MM.1S (cell line): ENCODE measurements around the gene EMC1.
"Not testable (repeated sequence)": the region's sequence is repeated elsewhere in the genome, so short reads cannot be mapped to it uniquely, and the experiment has no call there.

Source experiments
- DNase-seq: peaks from one replicate; pipeline ENCODE4 v3.0.0-alpha.2; 2015
- H2AFZ ChIP-seq: fragments of 300-600 bp; sonication (generic); 2 replicates; pipeline ENCODE4 v1.6.0; 2016; ENCODE audit warnings: antibody characterized with exemption, low read length
- H3F3A ChIP-seq: fragments of 300-600 bp; sonication (generic); 2 replicates; pipeline ENCODE4 v1.6.1; 2016; ENCODE audit warnings: mild to moderate bottlenecking, antibody characterized with exemption, low read length, moderate library complexity, mixed read lengths; ENCODE audit not compliant: insufficient read depth
- H3K27ac ChIP-seq: fragments of 300-600 bp; sonication (generic); 2 replicates; pipeline ENCODE4 v1.5.1; 2016; ENCODE audit warnings: mild to moderate bottlenecking, low read length
- H3K27me3 ChIP-seq: fragments of 300-600 bp; sonication (generic); replicated peaks from 2 replicates; pipeline ENCODE4 v1.6.0; 2016; ENCODE audit warnings: low read length; ENCODE audit not compliant: insufficient read depth
- H3K36me3 ChIP-seq: fragments of 300-600 bp; sonication (generic); replicated peaks from 2 replicates; pipeline ENCODE4 v1.6.1; 2016; ENCODE audit warnings: mild to moderate bottlenecking, low read length, mixed read lengths; ENCODE audit not compliant: insufficient read depth
- H3K4me1 ChIP-seq: fragments of 300-600 bp; sonication (generic); 2 replicates; pipeline ENCODE4 v1.6.1; 2016; ENCODE audit warnings: low read length, mixed read lengths
- H3K4me2 ChIP-seq: fragments of 300-600 bp; sonication (generic); 2 replicates; pipeline ENCODE4 v1.6.0; 2016; ENCODE audit warnings: low read depth, low read length
- H3K4me3 ChIP-seq: fragments of 300-600 bp; sonication (generic); 2 replicates; pipeline ENCODE4 v1.5.1; 2016; ENCODE audit warnings: low read length, mixed read lengths
- H3K79me2 ChIP-seq: fragments of 300-600 bp; sonication (generic); 2 replicates; pipeline ENCODE4 v1.6.1; 2016; ENCODE audit warnings: mixed run types, low read length, mixed read lengths
- H3K9ac ChIP-seq: fragments of 300-600 bp; sonication (generic); 2 replicates; pipeline ENCODE4 v1.6.1; 2016; ENCODE audit warnings: low read length, mixed read lengths
- H3K9me2 ChIP-seq: fragments of 300-600 bp; sonication (generic); replicated peaks from 2 replicates; pipeline ENCODE4 v1.6.1; 2016; ENCODE audit warnings: mild to moderate bottlenecking, low read length, mixed read lengths; ENCODE audit not compliant: insufficient read depth
- H3K9me3 ChIP-seq: fragments of 300-600 bp; sonication (generic); replicated peaks from 2 replicates; pipeline ENCODE4 v1.6.1; 2016; ENCODE audit warnings: mild to moderate bottlenecking, low read length, mixed read lengths; ENCODE audit not compliant: insufficient read depth
- H4K20me1 ChIP-seq: fragments of 300-600 bp; sonication (generic); 2 replicates; pipeline ENCODE4 v1.6.1; 2016; ENCODE audit warnings: mild to moderate bottlenecking, low read length, moderate library complexity, mixed read lengths; ENCODE audit not compliant: insufficient read depth
- EZH2 ChIP-seq: fragments of 300-600 bp; sonication (generic); optimal IDR thresholded peaks from 2 replicates; pipeline ENCODE3; 2017; ENCODE audit warnings: low read depth, mild to moderate bottlenecking, antibody characterized with exemption, low read length, mixed read lengths
- EZH2phosphoT487 ChIP-seq: fragments of 300-600 bp; sonication (generic); IDR thresholded peaks from 2 replicates; pipeline ENCODE4 v1.6.1; 2018; ENCODE audit warnings: antibody characterized with exemption, low read length
- TF ChIP-seq, protein P1 (sequence below): fragments of 300-600 bp; sonication (generic); IDR thresholded peaks from 2 replicates; pipeline ENCODE4 v1.5.1; 2016; ENCODE audit warnings: antibody characterized with exemption, low read length, mixed read lengths

The EMC1 gene

DNA sequence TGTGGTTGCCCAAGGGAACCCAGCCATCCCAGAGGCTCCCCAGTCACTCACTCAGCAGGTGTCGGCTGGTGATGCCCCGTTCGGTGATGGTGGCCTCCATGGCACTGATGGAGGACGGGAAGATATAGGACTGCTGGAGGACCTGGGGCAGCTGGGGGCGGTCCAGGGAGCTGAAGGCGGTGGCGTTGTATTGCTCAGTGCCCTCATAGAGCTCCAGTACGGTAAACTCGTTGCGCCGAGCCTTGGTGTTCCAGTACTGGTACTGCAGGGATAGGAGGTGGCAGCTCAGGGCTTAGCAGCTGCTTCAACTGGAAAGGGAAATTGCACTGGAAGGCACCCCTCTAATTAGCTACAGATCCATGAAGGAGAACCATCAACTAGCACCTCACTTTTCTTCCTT is 28.8 kb downstream of the EMC1 start:
- H4K20me1 ChIP-seq = no peaks in the 10 kb centered on the region
- H3K4me1 ChIP-seq = no peaks in the 10 kb centered on the region
- peaks cover 14% of the 10 kb centered on the region for H3K36me3 ChIP-seq

DNA sequence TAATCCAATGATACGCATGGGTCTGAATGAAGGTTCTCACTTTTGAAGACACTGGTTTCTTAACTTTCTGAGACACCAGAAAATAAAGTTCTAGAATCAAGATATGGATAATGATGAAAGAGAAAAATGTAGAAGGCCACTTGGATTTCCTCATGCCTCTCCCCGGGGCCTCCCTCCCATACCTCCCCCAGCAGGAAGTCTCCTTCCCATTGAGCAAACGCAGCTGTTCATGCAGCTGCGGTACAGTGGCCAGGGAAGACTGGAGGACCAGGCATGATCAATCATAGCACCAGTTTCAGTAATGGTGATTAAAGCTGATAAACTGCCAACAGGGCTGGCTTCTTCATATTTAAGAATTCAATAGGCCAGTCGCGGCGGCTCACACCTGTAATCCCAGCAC is 30.3 kb downstream of the EMC1 start:
- Histone ChIP-seq H2AFZ (no peak overlapping the region), H3K9me3 (no peaks in the 10 kb centered on the region), H3K4me2 (no peak overlapping the region), H3K9ac (no peak overlapping the region), H3K4me1 (no peaks in the 10 kb centered on the region), H3K79me2 (peaks cover 19% of the 10 kb centered on the region), H3K36me3 (peaks cover 12% of the 10 kb centered on the region), H3K27me3 (no peaks in the 10 kb centered on the region), H3F3A (no peaks in the 10 kb centered on the region), H3K4me3 (no peak overlapping the region), H4K20me1 (no peaks in the 10 kb centered on the region), H3K9me2 (no peaks in the 10 kb centered on the region), H3K27ac (no peak overlapping the region)
- no peak for TF ChIP-seq EZH2phosphoT487
- TF ChIP-seq EZH2 = no peak
- TF ChIP-seq, protein P1, sequence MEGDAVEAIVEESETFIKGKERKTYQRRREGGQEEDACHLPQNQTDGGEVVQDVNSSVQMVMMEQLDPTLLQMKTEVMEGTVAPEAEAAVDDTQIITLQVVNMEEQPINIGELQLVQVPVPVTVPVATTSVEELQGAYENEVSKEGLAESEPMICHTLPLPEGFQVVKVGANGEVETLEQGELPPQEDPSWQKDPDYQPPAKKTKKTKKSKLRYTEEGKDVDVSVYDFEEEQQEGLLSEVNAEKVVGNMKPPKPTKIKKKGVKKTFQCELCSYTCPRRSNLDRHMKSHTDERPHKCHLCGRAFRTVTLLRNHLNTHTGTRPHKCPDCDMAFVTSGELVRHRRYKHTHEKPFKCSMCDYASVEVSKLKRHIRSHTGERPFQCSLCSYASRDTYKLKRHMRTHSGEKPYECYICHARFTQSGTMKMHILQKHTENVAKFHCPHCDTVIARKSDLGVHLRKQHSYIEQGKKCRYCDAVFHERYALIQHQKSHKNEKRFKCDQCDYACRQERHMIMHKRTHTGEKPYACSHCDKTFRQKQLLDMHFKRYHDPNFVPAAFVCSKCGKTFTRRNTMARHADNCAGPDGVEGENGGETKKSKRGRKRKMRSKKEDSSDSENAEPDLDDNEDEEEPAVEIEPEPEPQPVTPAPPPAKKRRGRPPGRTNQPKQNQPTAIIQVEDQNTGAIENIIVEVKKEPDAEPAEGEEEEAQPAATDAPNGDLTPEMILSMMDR = no peak
- no peak for DNase-seq

More for the DNA sequence above, 28.8 kb downstream of the EMC1 start:
- Histone ChIP-seq H3K9me3 (no peaks in the 10 kb centered on the region), H3F3A (no peaks in the 10 kb centered on the region), H3K4me3 (no peak overlapping the region), H3K27ac (no peak overlapping the region), H2AFZ (no peak overlapping the region), H3K4me2 (no peak overlapping the region), H3K27me3 (no peaks in the 10 kb centered on the region), H3K9ac (no peak overlapping the region), H3K79me2 (peaks cover 9% of the 10 kb centered on the region), H3K9me2 (no peaks in the 10 kb centered on the region)
- no peak for DNase-seq
- TF ChIP-seq EZH2 (no peak), EZH2phosphoT487 (no peak)
- TF ChIP-seq, protein P1 = no peak

DNA sequence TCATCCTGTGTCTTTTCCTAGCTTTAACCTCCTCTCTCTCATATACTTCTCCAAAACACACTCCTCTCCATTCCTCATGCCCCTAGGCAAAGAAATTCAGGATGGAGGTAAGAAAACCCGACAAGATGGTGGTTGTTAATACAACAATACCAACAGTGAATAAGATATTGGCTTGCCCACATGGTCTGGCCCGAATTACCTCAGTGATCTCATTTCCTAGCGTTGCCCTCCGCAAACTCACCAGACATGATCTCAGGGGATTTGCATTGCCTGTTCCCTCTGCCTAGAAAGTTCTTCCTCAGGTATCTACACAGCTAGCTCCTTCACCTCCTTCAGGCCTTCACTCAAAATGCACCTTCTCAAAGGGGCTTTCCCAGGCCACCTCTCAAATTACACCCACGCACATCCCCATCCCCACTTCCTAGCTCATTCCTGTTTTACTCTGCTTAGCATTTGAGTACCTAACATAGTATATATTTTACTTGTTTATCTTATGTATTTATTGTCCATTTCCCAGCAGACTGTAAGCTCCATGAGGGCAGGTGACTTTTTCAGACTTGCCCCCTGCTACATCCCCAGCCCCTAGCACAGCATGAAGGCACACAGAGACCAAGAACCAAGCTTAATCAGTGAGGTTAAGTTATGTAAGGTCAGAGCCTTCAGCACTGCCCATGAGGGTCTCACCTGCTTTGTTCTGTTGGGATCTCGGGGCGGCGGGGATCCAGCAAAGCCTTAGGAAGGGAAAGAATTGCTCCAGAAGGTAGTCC is 31.1 kb downstream of the EMC1 start:
- Histone ChIP-seq H3K36me3 (peaks cover 9% of the 10 kb centered on the region; the same call in 1 of the 2 replicates), H3K4me2 (no peak overlapping the region), H4K20me1 (no peaks in the 10 kb centered on the region), H3K79me2 (peaks cover 24% of the 10 kb centered on the region), H3K4me3 (no peak overlapping the region), H3F3A (no peaks in the 10 kb centered on the region), H3K9me2 (no peaks in the 10 kb centered on the region), H3K9me3 (no peaks in the 10 kb centered on the region), H3K27me3 (no peaks in the 10 kb centered on the region), H3K27ac (no peak overlapping the region), H3K9ac (no peak overlapping the region), H2AFZ (no peak overlapping the region), H3K4me1 (no peaks in the 10 kb centered on the region)
- DNase-seq = no peak
- no peak for TF ChIP-seq EZH2

DNA sequence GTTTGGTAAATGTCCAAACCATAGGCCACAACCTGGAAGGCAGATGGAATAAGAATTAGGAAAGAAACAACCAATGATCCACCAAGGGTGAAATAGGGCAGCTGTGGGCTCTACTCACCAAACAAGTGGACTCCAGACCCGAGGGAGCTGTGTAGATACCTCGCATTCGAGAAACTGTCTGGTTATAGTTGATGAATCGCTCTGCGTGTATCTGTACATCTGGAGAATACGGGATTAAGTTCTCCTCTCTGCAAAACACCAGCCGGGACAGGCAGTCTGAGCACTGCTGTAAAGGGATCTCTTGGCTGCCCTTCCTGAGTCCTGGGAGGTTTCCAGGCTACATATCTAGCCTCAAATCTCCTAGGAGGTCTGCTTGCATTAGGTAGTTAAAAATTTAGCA is 31.9 kb downstream of the EMC1 start:
- no peak for DNase-seq
- Histone ChIP-seq H3K9me2 (no peaks in the 10 kb centered on the region), H4K20me1 (no peaks in the 10 kb centered on the region), H3F3A (no peaks in the 10 kb centered on the region), H3K9ac (no peak overlapping the region), H3K4me2 (no peak overlapping the region), H3K9me3 (no peaks in the 10 kb centered on the region), H3K27ac (no peak overlapping the region), H2AFZ (no peak overlapping the region), H3K27me3 (no peaks in the 10 kb centered on the region), H3K4me1 (no peaks in the 10 kb centered on the region), H3K36me3 (peaks cover 9% of the 10 kb centered on the region; the same call in 1 of the 2 replicates), H3K79me2 (peaks cover 32% of the 10 kb centered on the region), H3K4me3 (no peak overlapping the region)
- TF ChIP-seq EZH2phosphoT487 (no peak), EZH2 (no peak)
- TF ChIP-seq, protein P1 = no peak

DNA sequence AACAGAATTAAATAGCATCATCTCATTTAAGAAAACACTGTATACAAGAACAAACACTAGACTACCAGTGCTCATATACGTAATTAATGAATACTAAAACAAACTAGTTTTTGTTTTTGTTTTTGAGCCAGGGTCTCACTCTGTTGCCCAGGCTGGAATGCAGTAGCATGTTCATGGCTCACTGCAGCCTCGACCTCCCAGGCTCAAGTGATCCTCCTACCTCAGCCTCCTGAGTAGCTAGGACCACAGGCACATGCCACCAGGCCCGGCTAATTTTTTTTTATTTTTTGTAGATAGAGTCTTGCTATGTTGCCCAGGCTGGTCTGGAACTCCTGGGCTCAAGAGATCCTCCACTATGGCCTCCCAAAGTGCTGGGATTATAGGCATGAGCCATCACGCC is 34.7 kb downstream of the EMC1 start:
- H3K79me2 ChIP-seq = peaks cover 57% of the 10 kb centered on the region
- H3K9me3 ChIP-seq, H3K9ac ChIP-seq, H3K4me3 ChIP-seq, H3K27ac ChIP-seq, DNase-seq, H4K20me1 ChIP-seq, H3F3A ChIP-seq, H3K27me3 ChIP-seq, H3K9me2 ChIP-seq, H3K36me3 ChIP-seq, H2AFZ ChIP-seq, H3K4me2 ChIP-seq: not testable (repeated sequence)
- H3K4me1 ChIP-seq = peaks cover 11% of the 10 kb centered on the region
